Nephron (organoid): ENCODE data around the gene UBAP2.
"Not testable (repeated sequence)": the region's sequence is repeated elsewhere in the genome, so short reads cannot be mapped to it uniquely, and the experiment has no call there.

ENCODE experiments used
- H3K27ac Mint-ChIP-seq, 3 experiments: 2 replicates each; pipeline ENCODE4 v1.8.0; 2020; ENCODE audit warnings: mixed read lengths in 3 of 3, mild to moderate bottlenecking in 2 of 3, moderate library complexity in 1 of 3
- H3K27me3 Mint-ChIP-seq: 2 replicates; pipeline ENCODE4 v1.8.0; 2021; ENCODE audit warnings: low read depth, mild to moderate bottlenecking, moderate library complexity, mixed read lengths
- H3K36me3 Mint-ChIP-seq: 2 replicates; pipeline ENCODE4 v1.8.0; 2020; ENCODE audit warnings: low read depth, mixed read lengths
- H3K4me1 Mint-ChIP-seq: 2 replicates; pipeline ENCODE4 v1.8.0; 2020; ENCODE audit warnings: mixed read lengths
- H3K4me3 Mint-ChIP-seq, 3 experiments: 2 replicates each; pipeline ENCODE4 v1.8.0; 2020; ENCODE audit warnings: mild to moderate bottlenecking in 3 of 3, mixed read lengths in 3 of 3, moderate library complexity in 2 of 3
- H3K9me3 Mint-ChIP-seq: 2 replicates; pipeline ENCODE4 v1.8.0; 2020; ENCODE audit warnings: mixed read lengths
- CTCF ChIP-seq, 3 experiments: fragments of 200-600 bp; sonication (generic); IDR thresholded peaks; one replicate each; pipeline ENCODE4 v1.5.0; 2021; ENCODE audit warnings: antibody characterized with exemption in 3 of 3; ENCODE audit not compliant: unreplicated experiment in 3 of 3

Gene UBAP2

GRCh38 chr9:33988219-33988890, 60.3 kb downstream of the UBAP2 start:
- no peaks in the 10 kb centered on the region for H3K4me1 Mint-ChIP-seq
- no peak overlapping the region for H3K4me3 Mint-ChIP-seq
- H3K27ac Mint-ChIP-seq: no peak overlapping the region
- H3K27me3 Mint-ChIP-seq: no peaks in the 10 kb centered on the region
- H3K36me3 Mint-ChIP-seq: peaks cover 43% of the 10 kb centered on the region
- H3K9me3 Mint-ChIP-seq: no peaks in the 10 kb centered on the region
- TF ChIP-seq CTCF (IDR thresholded peaks at IDR 0.05; ENCODE audit: unreplicated experiment in 3 of 3): no peak

GRCh38 chr9:33976414-33976813, 72.3 kb downstream of the UBAP2 start:
- H3K4me1 Mint-ChIP-seq: no peaks in the 10 kb centered on the region
- peaks cover 37% of the 10 kb centered on the region for H3K36me3 Mint-ChIP-seq
- TF ChIP-seq CTCF (IDR thresholded peaks at IDR 0.05; ENCODE audit: unreplicated experiment in 3 of 3): no peak
- H3K27ac Mint-ChIP-seq: no peak overlapping the region
- no peak overlapping the region for H3K4me3 Mint-ChIP-seq
- no peaks in the 10 kb centered on the region for H3K9me3 Mint-ChIP-seq
- no peaks in the 10 kb centered on the region for H3K27me3 Mint-ChIP-seq

- Mint-ChIP-seq H3K36me3 (peaks cover 52% of the 10 kb centered on the region), H3K9me3 (no peaks in the 10 kb centered on the region), H3K4me3 (no peak overlapping the region), H3K27me3 (no peaks in the 10 kb centered on the region), H3K4me1 (no peaks in the 10 kb centered on the region), H3K27ac (no peak overlapping the region)
- no peak for TF ChIP-seq CTCF (IDR thresholded peaks at IDR 0.05; ENCODE audit: unreplicated experiment in 3 of 3)
Observed at GRCh38 chr9:33972698-33973097, 76.0 kb downstream of the UBAP2 start.

GRCh38 chr9:33964086-33964768, 84.5 kb downstream of the UBAP2 start:
- Mint-ChIP-seq H3K9me3 (no peaks in the 10 kb centered on the region), H3K27ac (no peak overlapping the region), H3K4me3 (no peak overlapping the region), H3K36me3 (peaks cover 42% of the 10 kb centered on the region), H3K27me3 (no peaks in the 10 kb centered on the region), H3K4me1 (no peaks in the 10 kb centered on the region)
- no peak for TF ChIP-seq CTCF (IDR thresholded peaks at IDR 0.05; ENCODE audit: unreplicated experiment in 3 of 3)

GRCh38 chr9:33962468-33962867, 86.2 kb downstream of the UBAP2 start:
- H3K9me3 Mint-ChIP-seq, H3K27me3 Mint-ChIP-seq, H3K27ac Mint-ChIP-seq, H3K4me1 Mint-ChIP-seq, H3K4me3 Mint-ChIP-seq: not testable (repeated sequence)
- peaks cover 38% of the 10 kb centered on the region for H3K36me3 Mint-ChIP-seq

- no peak overlapping the region for H3K27ac Mint-ChIP-seq
- TF ChIP-seq CTCF (IDR thresholded peaks at IDR 0.05; ENCODE audit: unreplicated experiment in 3 of 3): no peak
- H3K9me3 Mint-ChIP-seq: no peaks in the 10 kb centered on the region
- no peak overlapping the region for H3K4me3 Mint-ChIP-seq
- no peaks in the 10 kb centered on the region for H3K4me1 Mint-ChIP-seq
- no peaks in the 10 kb centered on the region for H3K27me3 Mint-ChIP-seq
- H3K36me3 Mint-ChIP-seq: peaks cover 44% of the 10 kb centered on the region
Observed at GRCh38 chr9:33959725-33960124, 89.0 kb downstream of the UBAP2 start.
